T47D (cell line): Measurements from ENCODE around the gene CCDC6.

Experiments used
- DNase-seq, 2 experiments: peaks; one replicate each; pipeline versions ENCODE4 v3.0.0 to v3.0.0-alpha.2; 2011 to 2012; ENCODE audit warnings: low read depth in 1 of 2, low spot score in 1 of 2
- JUND ChIP-seq: IDR thresholded peaks from 2 replicates; pipeline ENCODE4 v1.6.1; 2012; ENCODE audit warnings: low read depth
- in situ Hi-C: cut with HindIII; loops from 2 replicates; pipeline ENCODE4 v1.10.0; 2016; ENCODE audit warnings: low sequenced_read_pairs, low pct_unique_long_range_greater_than_20kb

The CCDC6 gene

DNA sequence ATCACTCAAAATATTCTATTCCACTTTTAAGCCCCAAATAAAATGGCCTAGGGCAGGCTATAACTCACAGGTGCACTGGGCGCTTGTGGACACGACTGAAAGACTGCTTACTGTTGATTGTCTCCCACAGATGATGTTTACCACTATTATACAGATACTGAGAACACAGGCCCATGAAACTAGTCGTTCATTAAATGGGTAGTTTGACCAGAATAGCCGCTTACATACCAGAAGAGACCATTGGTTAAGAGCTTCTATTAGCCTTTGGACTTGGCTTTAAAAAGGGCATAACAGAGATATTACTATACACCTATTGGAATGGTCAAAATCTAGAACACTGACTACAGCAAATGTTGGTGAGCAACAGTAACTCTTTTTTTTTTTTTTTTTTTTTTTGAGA is 4.3 kb downstream of the CCDC6 start:
- no peak for TF ChIP-seq JUND
- in situ Hi-C loops, result no loop called here
- no peak for DNase-seq

DNA sequence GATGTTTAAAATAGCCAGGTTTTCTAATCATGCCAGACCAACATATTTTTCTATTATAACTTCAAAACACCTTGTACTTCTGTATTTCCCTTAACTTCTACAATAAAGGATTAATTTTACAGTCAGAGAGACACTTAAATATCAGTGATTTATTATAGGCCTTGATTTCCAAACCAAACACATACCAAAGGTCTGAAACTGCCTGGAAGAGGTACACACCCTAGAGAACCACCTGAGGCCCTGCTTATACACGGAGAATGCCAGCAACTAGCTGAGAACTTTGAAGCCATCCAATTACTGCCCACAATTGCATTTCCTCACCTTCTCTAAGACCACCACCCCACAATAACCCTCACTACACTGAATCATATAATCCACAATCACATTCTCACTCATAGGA is 4.9 kb downstream of the CCDC6 start:
- no peak for TF ChIP-seq JUND
- in situ Hi-C loops, result no loop called here
- no peak for DNase-seq

DNA sequence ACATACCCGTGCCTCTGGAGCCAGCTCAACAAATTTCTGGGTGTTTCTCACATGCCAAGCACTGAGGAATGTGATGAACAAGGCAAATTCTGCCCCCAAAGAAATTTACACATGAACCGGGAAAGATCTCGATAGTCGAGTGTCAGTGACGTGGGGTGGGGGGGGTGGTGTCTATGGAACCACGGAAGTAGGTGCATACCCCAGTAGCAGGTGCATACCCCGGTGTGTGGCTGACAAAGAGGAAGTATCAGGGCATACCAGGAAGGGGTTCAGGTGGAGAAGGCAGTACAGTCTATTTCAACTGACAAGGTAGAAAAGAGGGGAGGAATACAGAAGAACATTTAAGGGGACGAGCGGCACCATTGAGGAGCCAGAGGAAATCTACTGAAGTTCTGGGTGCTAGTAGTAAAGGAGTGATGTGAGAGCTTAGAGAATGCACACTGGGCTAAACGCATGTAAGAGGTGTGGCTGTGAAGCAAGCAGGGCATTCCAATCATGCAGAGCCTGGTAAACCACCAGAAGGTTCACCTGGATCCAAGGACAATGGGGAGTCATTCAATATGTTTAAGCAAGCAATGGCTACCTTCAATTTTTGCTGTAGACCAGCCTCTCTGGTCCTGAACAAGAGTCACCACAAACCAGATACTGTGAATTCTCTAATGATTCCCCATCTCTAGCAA is 6.2 kb downstream of the CCDC6 start:
- DNase-seq, result no peak
- in situ Hi-C loops, result no loop called here
- no peak for TF ChIP-seq JUND

DNA sequence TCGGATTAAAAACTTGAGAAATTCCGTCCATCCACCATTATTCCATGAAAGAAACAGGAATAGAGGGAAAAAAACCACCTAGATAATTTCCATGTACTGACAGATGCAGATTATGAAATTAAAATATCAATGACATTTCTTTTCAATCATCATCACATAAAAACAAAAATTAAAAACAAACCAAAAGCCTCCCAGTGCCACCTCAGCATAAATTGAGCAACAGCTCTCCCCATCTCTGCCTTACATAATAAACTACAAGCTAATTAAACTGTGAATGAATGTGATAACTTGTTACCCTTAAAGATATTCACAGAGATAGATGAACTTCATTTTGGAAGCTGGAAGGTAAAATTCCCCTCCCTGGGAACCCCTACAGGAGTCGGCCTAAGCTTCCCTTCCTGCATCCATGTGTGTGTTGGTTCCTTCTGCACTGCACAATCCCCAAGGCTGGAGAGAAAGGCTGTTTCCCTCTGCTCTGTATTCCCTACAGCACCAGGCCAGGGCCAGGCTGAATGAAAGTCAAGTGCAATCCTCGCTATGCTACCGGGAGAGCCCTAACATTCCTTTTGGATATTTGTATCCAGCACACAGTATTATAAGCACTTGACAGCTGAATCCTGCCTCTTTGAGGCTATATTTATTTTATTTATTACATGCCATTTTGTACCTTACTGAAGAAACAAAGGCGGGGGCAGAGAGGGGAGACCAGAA is 8.1 kb downstream of the CCDC6 start:
- no peak for DNase-seq
- no peak for TF ChIP-seq JUND
- in situ Hi-C loops, result no loop called here

DNA sequence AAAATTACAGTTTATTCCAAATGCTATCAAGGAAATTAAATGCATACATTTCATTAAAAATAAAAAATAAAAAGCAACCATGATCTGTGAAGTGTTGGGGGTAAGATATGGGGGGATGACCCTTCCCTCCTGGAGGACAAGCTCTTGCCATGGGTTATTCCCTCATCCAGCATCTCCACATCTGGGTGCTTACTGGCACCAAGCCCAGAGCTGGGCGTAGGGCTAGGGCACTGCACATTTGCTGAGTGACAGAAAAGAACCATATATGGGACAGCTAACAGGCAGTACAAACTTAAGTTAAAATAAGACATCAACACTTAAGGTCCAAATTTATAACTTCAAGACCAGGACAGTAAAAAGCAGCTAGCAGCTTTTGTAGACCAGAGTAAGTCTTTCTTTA is 10.2 kb downstream of the CCDC6 start:
- DNase-seq, result no peak
- TF ChIP-seq JUND, result no peak
- in situ Hi-C loops, result no loop called here

DNA sequence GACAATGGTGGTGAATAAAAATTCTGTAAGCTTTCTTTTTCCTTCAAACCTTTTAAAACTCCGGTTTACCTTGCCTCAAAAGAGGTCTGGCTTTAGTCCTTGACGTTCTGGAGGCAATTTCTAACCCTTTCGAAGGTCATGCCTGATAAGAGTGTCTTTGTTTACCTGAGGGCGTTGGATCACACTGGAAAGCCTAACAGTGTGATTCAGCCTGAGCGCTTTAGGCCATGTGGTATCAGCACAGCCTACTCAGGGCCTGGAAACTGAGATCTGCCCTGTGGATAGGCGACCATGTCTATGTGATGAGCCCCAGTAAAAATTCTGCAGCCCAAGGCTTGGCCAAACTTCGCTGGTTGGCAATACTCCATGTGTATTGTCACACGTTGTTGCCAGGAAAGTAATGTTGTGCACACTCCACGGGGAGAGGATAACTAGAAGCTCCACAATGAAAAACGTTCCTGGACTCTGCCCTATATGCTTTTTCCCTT is 10.7 kb downstream of the CCDC6 start:
- in situ Hi-C loops, result no loop called here
- TF ChIP-seq JUND, result no peak
- DNase-seq, result no peak

DNA sequence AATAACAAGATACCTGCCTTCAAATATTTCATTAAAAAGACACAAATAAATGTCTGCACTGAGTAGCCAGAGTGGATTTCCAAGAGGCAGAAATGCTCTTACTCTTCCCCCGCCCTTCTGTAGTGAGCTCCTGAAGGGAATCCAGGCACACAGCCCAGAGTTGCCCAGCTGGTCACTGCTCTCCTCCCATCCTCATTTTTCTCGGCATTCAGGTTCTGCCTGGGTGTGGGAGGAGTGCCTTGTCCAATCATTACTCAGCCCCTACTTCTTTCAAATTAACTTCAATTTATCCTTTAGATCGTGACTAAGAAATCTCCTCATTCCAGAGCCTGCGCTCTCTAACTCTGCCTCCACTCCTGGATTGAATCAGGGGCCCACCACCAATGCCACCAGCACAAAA is 12.2 kb downstream of the CCDC6 start:
- no peak for TF ChIP-seq JUND
- in situ Hi-C loops, result no loop called here
- peak in 1 of 2 experiments; percentile 86 for DNase-seq

DNA sequence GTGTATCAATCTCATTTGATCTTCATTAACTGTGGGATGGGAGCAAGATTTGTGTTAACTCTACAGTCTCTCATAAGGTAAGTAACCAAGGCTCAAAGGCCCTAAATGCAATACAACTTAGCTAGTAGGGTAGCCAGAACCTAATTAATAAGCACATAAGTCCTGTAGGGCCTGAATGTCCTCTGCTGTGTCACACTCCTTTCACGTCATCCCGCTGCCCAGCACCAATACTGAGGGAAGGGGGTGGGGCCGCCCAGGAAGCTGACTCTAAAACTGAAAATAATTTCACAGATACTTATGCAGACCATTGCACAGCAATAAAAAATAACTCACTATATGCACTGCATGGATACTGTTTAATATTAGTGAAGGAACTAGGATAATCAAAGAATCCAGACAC is 13.7 kb downstream of the CCDC6 start:
- in situ Hi-C loops, result no loop called here
- no peak for TF ChIP-seq JUND
- DNase-seq, result no peak

DNA sequence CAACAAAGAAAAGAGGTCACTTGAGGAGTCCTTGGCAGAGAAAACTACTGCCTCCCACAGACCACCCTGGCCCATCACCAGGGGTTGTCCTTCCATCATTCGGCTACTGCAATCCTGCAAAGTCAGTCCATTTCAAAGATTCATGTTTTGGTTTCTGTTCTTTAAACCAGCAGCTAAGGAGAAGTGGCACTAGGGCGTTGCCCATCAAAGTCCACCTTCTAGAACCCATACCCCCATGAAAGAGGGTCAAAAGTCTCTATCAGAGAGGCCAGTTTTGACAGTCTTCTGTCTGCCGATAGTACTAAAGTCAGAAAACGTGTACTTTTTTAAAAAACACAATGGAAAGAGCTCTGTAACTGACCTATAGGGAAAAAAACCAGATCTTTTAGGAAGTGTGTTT is 14.4 kb downstream of the CCDC6 start:
- TF ChIP-seq JUND, result no peak
- in situ Hi-C loops, result no loop called here
- DNase-seq, result no peak

DNA sequence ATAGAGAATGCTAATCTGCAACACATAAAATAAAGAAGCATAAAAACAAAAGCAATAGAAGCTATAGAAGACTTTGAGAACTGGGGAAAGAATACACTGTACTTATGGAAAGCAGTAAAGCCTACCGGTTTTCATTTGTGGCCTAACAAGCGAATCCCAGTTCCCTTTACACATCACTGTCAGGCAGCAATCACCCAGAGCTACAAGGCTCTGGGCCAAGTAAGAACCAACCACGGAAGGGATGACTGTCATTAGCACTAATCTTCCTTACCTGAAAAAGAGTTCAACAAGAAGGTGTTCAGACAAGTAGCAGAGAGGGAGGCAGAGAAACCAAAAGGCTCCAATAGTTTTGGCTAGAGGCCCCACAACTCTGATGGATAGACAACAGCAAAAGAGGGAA is 15.0 kb downstream of the CCDC6 start:
- peak in 1 of 2 experiments; percentile 22 for DNase-seq
- in situ Hi-C loops, result no loop called here
- no peak for TF ChIP-seq JUND

DNA sequence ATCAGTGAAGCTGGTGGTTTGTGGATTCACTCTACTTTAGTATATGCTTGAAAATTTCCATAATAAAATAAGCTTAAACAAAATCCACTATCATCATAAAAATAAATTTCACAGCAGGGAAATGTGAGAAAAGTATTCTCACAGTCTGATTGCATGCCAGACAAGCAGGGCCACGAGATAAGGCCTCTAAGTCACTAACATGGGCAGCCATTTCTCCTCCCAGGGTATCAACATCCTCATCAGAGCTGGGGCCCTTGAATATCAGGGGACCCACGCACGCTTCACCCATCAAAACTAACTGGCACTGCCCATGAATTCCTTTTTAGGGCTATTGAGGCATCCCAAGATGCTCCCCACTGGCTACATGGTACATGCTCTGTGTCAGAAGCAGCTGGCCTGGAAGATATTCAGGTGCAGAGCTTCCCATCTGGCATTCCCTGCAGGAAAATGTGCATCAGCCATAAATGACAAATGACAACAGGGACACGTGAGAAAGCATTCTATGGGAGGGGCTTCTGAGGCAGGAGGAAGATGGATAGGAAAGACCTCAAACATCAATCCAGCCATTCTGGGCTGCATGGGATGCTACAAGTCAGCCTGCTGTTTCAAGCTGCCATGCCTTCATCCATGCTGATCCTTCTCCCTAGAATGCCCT is 17.4 kb downstream of the CCDC6 start:
- in situ Hi-C loops, result no loop called here
- DNase-seq, result no peak
- TF ChIP-seq JUND, result no peak

DNA sequence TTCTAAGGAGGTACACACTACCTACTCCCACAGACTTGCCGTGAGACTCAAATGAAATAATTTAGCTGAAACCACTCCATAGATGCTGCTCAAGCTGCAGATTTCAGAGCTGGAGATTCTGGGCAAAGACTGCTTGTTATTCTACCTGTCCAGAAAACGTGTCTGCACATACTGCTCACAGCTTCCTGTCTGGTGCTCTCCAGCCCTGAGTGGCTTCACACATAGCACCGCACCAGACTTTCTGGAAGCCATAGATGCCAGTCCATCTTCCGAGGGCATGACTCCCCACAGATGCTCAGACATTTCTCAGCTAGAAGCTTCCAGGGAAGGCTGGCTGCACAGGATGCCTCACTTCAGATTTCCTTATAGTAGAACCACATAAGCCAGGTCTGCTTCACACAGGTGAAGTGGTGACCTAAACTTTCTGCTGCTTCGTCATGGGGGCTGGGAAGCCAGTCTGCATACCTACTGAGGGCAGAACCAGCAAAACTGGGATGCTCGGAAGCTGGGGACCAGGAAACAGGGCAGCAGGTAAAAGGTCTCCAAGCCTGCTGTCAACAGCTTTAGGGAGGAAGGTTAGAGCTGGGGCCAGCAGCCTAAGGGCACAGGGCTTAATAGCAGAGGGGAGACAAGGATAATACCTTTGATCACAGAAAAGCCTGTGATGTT is 18.2 kb downstream of the CCDC6 start:
- no peak for TF ChIP-seq JUND
- in situ Hi-C loops, result no loop called here
- DNase-seq, result no peak

DNA sequence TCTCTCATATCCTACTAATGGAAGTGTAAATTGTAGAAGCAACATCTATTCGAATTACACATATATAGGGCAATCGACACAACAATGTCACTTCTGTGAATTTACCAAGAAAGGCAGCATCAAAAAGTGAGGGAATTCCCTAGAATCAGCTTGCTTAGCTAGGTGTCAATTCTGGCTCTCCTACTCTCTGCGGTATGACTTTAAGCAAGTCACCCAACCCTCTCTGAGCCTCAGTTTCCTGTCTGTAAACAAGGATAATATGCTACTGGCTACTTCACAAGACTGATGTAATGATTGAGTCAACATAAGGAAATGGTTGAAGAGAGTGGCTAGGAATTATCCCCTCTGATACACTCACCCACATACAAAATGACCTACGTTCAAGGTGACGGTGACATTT is 19.4 kb downstream of the CCDC6 start:
- DNase-seq, result no peak
- in situ Hi-C loops, result no loop called here
- no peak for TF ChIP-seq JUND
